ENCODE data around the gene TBC1D32.

DNA sequence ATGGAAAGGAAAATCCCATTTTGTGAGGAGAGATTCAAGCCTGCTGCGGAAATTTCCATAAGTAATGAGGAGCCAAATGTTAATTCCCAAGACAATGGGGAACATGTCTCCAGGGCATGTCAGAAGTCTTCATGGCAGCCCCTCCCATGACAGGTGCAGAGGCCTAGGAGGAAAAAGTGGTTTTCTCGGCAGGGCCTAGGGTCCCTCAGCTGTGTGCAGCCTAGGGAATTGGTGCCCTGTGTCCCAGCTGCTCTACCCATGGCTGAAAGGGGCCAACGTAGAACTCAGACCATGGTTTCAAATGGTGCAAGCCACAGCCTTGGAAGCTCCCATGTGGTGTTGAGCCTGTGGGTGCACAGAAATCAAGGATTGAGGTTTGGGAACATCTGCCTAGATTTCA is 269.9 kb downstream of the TBC1D32 start:
- TF ChIP-seq EZH2 (IDR thresholded peaks at IDR 0.05; ENCODE audit: low read depth) = no peak
- TF ChIP-seq, protein P1, sequence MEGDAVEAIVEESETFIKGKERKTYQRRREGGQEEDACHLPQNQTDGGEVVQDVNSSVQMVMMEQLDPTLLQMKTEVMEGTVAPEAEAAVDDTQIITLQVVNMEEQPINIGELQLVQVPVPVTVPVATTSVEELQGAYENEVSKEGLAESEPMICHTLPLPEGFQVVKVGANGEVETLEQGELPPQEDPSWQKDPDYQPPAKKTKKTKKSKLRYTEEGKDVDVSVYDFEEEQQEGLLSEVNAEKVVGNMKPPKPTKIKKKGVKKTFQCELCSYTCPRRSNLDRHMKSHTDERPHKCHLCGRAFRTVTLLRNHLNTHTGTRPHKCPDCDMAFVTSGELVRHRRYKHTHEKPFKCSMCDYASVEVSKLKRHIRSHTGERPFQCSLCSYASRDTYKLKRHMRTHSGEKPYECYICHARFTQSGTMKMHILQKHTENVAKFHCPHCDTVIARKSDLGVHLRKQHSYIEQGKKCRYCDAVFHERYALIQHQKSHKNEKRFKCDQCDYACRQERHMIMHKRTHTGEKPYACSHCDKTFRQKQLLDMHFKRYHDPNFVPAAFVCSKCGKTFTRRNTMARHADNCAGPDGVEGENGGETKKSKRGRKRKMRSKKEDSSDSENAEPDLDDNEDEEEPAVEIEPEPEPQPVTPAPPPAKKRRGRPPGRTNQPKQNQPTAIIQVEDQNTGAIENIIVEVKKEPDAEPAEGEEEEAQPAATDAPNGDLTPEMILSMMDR (conservative IDR thresholded peaks at IDR 0.05) = no peak
